Stimulated activated CD4-positive, alpha-beta T cell treated with anti-CD3 and anti-CD28 coated beads, Interleukin-12 subunit alpha, Interleukin-12 subunit beta, amount 100 ng/mL, for 48 hours (primary cell): ENCODE data around the gene SLC35A4.
"Not testable (repeated sequence)": the region's sequence is repeated elsewhere in the genome, so short reads cannot be mapped to it uniquely, and the experiment has no call there.

Experiments
- DNase-seq, 3 donors: peaks; one replicate each; pipeline ENCODE4 v3.0.0-alpha.2; 2020; ENCODE audit warnings: low read depth in 2 of 3, low spot score in 1 of 3

SLC35A4 gene

DNA sequence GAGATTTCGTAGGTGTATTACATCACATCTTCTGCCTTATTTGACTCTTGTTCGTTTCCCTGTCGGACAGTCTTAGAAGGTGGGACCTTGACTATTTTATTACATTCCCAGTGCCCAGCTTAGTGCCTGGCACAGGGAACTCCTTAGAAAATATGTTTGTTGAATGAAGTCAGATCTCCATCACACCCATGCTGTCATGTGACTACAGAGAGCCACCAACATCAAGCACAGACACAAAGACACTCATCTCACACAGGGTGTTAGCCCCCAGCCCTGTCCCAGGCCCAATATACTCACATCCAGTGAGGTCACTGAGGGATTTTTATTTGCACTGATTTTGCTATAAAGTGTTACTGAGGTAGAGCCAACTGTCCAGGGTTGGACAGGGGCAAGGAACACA, 6.7 kb upstream of the SLC35A4 start:
- no peak for DNase-seq

DNA sequence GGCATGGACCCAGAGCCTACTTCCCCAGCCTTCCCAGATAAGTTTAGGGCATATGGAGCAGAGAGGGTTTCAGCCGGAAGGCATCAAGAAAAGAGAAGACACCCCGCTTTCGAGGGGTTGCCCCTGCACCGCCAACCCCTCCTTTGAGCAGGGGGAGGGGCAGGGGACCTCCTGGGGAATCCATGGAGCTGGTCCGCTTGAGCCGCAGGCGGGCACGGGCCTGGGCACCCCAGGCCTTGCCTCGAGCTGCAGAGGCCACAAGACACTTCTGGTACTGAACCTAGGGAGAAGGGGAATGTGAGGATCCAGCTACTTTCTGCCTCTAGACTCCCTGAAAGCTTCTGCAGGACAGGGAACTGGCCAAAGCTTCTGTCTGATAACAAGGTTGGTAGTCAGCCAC, 6.1 kb upstream of the SLC35A4 start:
- DNase-seq = no peak

DNA sequence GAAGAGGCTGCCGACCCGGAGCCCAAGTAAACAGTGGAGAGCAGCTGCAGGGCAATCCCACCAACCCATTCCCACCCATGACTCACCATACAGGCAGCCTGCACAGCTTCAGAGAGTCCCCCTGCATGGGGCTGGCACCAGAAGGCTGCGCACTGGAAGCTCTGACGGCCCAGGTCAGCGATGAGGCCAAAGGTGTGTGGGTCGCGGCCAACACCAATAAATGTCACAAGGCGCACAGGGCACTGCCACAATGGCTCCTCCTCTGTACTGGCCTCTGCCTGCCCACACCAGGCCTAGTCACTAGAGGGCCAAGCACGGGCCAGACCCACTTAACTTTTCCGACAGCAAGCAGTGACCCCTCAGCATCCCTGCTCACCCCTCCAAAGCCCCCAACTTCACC, 4.4 kb upstream of the SLC35A4 start:
- no peak for DNase-seq

DNA sequence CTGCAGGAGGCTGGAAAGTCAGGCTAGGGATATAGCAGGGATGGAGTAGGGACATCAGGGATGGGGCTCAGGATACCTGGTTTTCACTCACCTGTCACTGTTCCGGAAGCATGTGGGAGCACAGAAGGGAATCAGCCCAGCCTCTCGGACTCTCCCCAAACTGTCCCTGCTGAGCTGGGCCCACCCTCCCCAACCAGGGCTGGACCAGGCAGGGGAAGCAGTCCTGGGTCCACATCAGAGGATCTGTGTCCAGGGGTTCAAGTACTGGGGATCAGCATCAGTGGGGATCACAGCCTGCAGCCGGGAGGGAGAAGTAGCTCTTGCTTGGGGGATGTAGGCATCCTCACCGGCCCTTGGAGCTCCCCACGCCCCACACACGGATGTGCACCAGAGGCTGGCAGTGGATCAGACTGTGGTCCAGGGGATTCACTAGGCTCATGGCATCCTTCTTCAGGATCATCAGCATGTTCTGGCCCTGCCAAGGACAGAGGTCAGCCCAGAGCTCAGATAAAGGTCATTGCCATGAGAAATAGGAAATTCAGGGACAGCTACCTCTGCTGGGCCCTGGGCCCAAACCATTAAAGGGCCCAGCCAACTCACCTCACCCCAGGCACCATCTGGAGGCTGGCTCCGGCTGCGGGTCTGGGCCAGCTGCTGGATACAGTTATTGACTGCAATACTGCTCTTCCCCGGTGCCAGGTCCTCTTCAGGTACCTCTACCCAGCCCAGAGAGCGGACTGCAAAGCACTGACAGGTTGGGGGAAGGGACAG, 2.7 kb upstream of the SLC35A4 start:
- DNase-seq = no peak

DNA sequence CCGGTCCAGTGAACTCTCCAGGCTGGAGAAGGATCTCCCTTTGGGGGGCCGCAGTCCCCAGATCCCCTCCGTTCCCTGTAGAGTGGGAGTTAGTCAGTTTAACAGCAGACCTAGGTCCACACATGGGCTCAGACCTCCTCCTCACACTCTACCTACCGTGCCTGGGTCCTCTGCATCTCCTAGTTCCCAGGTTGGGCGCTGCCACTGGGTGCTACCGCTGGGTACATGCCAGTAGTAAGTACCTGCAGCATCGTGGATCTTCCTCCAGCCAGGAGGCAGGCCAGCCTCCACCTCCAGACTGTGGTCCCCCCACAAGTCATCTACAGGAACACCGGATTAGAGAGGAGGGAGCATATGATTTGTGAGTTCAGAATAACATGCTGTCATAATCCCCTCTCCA, 1.0 kb upstream of the SLC35A4 start:
- DNase-seq = no peak

DNA sequence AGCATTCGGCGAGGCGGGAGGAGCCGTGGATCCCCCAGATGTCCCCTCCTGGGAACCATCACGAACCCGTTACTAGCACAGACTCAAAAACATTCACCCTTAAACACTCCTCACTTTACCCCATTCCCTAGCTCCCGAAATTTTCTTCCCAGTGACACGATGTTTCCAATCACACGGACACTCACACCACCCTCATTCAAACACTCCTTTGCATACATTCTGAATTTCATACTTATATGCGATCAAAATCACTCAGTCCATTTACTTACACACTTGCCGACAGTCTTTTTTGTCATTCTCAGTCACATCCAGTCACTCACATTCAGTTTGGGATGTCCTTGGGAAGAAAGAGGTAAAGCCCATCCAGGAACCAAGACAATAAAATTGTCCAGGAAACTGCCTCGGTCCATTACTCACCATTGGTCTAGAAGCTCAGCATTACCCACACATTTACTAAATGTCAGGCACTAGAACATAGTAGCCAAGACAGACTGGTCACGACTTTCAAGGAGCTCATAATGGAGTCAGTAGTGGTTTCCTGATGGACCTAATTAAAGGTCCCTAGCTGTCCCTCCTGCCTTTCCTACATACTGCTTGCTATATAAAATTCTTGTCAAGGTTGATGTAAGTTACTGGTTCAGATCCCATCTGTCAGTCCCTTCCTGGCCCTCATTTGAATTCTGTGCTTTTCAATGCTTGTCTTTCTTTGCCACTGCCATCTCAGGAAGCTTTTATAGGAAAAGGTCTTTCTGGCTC, 574 bp downstream of the SLC35A4 start:
- no peak for DNase-seq

DNA sequence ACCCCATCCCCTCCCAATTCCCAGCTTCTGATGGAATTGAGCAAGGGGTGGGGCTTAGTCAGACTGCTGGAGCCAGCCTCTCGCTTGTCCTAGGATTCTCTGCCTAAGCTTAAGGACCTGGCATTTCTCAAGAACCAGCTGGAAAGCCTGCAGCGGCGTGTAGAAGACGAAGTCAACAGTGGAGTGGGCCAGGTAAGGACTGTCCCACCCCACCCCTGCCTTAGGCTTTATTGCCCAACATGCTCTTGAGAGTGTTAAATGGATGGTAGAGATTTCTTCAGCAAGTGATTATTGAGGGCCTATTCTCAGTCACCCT, 1.1 kb downstream of the SLC35A4 start:
- DNase-seq = no peak

DNA sequence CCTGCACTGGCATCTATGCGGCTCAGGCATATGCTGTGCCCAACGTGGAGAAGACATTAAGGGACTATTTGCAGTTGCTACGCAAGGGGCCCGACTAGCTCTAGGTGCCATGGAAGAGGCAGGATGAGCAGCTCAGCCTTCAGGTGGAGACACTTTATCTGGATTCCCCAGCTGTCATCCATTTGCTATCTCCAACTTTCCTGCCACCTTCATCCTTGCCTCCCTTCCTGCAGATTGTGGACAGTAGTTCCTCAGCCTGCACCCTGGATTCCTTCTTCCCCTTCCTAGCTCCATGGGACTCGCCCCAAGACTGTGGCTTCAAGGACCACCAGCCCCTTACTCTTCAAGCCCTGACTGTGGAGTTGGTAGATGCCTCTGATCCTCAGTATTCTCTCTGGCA, 2.0 kb downstream of the SLC35A4 start:
- DNase-seq = no peak

DNA sequence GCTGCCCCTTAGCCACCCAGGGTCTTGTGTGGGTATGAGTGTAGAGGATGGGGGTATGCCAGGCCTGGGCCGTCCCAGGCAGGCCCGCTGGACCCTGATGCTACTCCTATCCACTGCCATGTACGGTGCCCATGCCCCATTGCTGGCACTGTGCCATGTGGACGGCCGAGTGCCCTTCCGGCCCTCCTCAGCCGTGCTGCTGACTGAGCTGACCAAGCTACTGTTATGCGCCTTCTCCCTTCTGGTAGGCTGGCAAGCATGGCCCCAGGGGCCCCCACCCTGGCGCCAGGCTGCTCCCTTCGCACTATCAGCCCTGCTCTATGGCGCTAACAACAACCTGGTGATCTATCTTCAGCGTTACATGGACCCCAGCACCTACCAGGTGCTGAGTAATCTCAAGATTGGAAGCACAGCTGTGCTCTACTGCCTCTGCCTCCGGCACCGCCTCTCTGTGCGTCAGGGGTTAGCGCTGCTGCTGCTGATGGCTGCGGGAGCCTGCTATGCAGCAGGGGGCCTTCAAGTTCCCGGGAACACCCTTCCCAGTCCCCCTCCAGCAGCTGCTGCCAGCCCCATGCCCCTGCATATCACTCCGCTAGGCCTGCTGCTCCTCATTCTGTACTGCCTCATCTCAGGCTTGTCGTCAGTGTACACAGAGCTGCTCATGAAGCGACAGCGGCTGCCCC, 2.6 kb downstream of the SLC35A4 start:
- DNase-seq = no peak

DNA sequence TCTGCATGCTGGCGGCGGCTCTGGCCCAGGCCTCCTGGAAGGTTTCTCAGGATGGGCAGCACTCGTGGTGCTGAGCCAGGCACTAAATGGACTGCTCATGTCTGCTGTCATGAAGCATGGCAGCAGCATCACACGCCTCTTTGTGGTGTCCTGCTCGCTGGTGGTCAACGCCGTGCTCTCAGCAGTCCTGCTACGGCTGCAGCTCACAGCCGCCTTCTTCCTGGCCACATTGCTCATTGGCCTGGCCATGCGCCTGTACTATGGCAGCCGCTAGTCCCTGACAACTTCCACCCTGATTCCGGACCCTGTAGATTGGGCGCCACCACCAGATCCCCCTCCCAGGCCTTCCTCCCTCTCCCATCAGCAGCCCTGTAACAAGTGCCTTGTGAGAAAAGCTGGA, 3.2 kb downstream of the SLC35A4 start:
- DNase-seq = no peak

DNA sequence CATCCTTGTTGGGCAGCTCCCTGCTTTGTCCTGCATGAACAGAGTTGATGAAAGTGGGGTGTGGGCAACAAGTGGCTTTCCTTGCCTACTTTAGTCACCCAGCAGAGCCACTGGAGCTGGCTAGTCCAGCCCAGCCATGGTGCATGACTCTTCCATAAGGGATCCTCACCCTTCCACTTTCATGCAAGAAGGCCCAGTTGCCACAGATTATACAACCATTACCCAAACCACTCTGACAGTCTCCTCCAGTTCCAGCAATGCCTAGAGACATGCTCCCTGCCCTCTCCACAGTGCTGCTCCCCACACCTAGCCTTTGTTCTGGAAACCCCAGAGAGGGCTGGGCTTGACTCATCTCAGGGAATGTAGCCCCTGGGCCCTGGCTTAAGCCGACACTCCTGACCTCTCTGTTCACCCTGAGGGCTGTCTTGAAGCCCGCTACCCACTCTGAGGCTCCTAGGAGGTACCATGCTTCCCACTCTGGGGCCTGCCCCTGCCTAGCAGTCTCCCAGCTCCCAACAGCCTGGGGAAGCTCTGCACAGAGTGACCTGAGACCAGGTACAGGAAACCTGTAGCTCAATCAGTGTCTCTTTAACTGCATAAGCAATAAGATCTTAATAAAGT, 3.9 kb downstream of the SLC35A4 start:
- DNase-seq = no peak

DNA sequence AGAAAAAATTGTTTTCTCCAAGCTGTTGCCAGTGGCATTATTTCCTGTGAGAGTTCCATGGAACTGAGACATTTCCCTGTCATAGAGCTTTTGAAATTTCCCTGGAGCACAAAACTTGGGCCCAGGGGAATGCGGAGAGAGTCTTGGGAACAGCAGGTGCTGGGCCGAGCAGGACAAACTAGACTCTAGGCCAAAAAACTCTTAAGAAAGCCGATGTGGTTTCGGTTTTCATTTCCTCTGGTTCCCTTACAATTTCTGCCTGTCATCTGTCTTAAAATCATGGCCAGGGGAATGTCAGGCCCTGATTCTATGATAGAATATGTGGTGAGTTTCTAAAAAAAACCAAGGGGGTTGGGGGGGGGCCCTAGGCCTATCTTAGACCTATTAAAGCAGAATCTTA, 4.6 kb downstream of the SLC35A4 start:
- no peak for DNase-seq

DNA sequence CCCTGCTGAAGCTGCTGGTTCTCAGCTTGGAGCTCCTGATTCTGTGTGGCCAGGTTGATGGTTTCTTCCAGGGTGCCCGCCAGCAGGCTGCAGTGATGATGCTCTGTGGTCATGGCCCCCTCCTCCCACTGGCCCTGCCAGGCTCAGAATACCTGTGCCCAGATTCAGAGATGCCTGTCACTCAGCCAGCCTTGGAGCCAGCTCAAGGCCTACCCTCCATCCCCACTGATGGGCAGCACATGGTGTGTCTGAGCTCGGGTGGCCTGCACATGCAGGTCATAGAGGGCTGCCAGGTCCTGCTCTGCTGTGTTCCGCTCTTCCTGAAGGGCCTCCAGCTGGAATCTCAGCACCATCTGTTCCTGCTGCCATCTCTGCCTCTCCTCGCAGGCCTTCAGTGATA, 5.4 kb downstream of the SLC35A4 start:
- DNase-seq = no peak

DNA sequence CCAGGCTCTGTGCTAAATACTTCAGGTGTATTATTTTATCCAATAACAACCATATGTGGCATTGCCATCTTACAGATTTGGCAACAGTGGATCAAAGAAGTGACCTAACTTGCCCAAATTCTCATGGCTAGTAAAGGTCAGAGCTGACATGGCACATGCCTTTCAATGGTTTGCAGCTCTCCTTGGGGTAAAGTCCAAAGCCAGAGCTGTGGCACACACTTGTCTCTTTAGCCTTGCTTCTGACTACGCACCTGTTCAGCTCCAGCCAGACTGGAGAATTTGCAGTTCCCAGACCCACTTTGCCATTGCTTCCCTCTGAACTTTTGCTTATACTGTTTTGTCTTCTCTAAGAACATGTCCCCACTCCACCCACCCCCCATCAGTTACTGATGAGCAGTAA, 5.9 kb downstream of the SLC35A4 start:
- DNase-seq = no peak

DNA sequence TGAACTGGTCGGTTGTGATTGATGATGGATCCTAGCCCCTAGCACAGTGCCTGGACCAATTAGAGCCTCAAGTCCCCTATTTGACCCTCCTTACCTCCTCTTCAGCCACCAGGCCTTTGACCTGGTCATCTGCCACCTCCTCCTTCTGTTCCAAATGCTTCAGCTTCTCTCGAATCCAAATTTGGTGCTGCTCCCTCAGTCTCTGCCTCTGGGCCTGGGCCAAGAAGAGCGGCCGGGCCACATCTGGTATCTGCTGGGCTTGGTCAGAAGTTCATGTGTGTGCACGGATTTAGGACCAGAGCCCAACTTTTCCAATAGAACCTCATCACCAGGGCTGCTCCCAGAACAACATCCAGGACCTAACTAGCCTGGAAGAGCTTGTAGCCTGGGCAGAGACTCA, 6.5 kb downstream of the SLC35A4 start:
- DNase-seq = no peak

DNA sequence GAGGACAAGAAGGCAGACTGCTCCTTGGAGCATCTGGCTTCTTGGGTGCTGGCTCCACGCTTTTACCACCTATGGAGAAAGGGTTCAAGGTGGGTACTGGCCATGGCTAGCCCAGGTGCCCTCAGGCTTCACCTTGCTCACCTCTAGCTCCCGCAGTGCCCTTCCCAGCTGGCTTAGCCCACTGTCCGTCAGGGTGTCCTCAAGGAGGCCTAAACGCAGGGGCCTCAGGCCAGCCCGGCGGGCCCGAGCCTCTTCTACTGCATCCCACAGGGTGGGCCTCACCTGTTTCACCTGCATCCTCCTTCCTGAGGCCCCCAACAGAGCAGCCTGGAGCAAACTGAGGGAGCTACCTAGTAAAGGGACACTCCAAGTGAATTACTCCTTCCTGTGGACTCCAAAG, 9.1 kb downstream of the SLC35A4 start:
- no peak for DNase-seq

DNA sequence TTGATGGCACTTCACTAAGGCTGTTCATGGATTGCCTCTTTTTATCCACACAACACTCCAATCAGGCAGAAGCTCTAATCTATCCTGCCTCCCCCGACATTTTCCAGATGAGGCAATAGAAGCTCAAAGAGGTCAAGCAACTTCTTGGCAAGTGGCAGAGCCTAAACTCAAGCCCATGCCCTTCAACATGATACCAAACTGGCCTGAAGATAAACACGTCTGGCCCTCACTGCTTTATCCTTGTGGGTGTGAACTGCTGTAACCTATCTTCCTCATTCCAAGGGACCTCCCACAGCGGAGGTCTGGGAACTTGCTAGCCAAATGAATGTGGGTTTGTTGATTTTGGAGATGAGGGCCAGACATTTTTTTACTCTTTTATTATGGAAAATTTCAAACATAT, 9.5 kb downstream of the SLC35A4 start:
- DNase-seq = no peak

DNA sequence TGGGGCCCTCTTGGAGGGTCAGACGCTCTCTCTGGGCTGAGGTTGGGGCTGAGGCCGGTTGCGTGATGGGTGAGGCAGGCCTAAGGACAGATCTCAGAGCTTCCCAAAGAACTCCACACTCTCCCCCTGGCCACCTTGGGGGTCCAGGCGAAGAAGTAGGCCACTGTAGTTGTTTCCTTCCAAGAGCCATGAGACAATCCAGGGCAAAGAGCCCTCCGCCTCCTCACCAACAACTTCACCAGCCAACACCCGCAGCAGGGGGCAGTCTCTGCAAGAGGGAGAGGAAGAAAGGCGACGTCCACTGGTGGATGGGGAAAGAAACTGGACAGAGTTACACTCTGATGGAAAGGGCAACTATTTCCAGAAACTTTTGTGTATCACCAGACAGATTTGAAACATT, 10.7 kb downstream of the SLC35A4 start:
- DNase-seq = no peak

DNA sequence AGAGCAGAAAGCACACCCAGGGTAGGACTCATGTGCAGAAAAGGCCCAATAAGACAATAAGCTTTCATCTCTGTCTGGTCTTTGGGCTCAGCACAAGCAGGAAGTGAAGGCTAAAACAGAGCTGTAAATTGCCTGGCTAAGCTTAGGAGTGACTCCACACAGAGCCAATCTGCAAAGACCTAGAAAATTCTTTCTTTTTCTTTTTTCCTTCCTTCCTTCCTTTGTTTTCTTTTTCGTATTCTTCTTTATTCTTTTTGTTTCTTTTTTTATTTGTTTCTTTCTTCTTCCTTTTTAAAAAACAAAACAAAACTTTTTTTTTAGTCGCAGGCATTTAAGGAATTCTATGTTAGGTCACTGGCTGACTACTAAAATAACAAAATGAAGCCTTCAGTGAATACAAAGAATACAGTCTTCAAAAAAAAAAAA, 12.2 kb downstream of the SLC35A4 start:
- DNase-seq = no peak

DNA sequence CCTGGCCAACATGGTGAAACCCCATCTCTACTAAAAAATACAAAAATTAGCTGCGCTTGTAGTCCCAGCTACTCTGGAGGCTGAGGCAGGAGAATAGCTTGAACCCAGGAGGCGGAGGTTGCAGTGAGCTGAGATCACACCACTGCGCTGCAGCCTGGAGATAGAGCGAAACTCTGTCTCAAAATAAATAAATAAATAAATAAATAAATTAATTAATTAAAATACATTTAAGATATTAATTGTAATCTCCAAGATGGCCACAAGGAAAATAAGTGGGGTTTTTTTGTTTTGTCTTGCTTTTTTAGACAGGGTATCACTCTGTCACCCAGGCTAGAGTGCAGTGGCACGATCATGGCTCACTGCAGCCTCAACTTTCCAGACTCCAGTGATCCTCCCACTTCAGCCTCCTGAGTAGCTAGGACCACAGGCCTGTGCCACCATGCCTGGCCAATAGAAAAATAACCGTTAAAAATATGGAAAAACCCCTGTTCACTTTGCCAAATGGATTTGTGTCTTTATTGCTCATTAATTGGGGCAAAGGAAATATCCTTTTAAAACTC, 14.6 kb downstream of the SLC35A4 start:
- not testable (repeated sequence) for DNase-seq

DNA sequence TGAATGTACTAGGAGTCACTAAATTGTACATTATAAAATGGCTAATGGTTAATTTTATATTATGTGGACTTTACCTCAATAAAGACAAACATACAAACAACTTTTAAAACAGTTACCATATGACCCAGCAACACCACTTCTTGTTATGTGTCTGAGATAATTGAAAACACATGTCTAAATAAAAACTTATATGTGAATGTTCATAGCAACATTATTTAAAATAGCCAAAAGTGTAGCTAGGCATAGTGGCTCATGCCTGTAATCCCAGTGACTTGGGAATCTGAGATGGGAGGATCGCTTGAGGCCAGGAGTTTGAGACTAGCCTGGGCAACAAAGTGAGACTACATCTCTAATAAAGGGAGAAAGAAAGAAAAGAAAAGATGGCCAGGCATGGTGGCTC, 22.9 kb downstream of the SLC35A4 start:
- DNase-seq = no peak
